GM11168 (cell line): ENCODE results near the gene SLC5A11.
"Not testable (repeated sequence)": the region's sequence is repeated elsewhere in the genome, so short reads cannot be mapped to it uniquely, and the experiment has no call there.

Experiments used
- in situ Hi-C: fragments of 300-500 bp; cut with MboI; formaldehyde crosslinking; loops from one replicate; pipeline ENCODE4 v1.12.0; 2022; ENCODE audit warnings: low sequenced_read_pairs; ENCODE audit not compliant: unreplicated experiment

The SLC5A11 gene

GRCh38 chr16:24833352-24833751 is 12.4 kb upstream of the SLC5A11 start:
- in situ Hi-C loops, result no loop called here

GRCh38 chr16:24834459-24835335 is 11.1 kb upstream of the SLC5A11 start:
- in situ Hi-C loops, result no loop called here

GRCh38 chr16:24836836-24837235 is 8.9 kb upstream of the SLC5A11 start:
- in situ Hi-C loops, result no loop called here

- in situ Hi-C loops, result no loop called here
These were observed 7.8 kb upstream of the SLC5A11 start for GRCh38 chr16:24837969-24838368.

DNA sequence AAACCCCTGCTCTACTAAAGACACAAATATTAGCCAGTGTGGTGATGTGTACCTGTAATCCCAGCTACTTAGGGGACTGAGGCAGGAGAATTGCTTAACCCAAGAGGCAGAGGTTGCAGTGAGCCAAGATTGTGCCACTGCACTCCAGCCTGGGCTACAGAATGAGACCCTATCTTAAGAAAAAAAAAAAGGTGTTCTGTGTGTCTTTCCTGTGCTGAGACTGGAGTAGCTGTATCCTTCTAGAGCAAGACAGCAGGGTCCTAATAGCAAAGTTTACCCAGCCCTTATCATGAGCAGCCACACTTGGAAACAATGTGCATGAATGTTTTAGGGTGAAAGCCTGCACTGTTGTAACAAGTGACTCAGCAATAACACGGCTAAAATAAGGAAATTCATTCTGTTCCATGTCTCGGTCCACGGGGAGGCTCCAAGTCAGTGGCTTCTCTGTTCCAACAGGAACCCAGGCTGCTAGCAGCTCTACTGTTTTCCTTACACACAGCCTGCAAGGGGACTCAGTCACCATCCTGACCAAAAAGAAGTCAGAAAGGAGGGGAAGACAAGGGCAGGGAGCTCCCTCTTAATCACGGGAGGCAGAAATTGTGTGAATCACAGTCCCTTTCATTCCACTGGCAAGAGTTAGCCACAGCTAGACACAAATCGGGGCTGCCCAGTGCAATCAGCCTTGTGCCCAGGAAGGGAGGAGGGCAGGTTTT is 7.1 kb upstream of the SLC5A11 start:
- in situ Hi-C loops, result no loop called here

DNA sequence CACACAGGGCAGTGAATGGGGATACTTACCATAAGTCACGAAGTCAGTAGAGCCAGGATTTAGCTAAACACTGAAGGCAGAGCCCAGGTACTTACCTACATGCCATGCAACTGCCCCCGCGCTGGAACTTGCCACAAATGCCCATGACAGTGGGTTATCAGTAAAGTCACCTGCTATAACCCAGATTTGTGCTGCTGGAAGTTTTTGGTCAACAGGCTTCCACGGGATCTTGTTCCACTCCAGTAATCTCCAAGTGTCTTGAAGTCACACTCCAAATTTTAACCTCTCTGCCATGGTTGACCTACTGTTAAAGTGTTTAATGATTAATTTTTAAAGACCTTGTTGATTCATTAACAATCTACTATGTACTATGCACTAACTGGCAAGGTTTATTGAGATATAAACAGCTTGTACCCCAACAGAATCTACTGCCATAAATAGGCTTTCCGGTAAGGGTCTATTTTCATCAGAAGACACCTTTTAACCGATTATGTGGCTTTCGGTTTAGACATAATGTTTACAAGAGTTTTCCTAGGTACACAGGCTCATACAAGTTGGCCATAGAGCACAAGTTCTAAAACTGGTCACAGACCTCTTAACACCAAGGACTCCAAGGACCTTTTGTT is 6.3 kb upstream of the SLC5A11 start:
- in situ Hi-C loops, result no loop called here

GRCh38 chr16:24841291-24841690 is 4.5 kb upstream of the SLC5A11 start:
- in situ Hi-C loops, result no loop called here

DNA sequence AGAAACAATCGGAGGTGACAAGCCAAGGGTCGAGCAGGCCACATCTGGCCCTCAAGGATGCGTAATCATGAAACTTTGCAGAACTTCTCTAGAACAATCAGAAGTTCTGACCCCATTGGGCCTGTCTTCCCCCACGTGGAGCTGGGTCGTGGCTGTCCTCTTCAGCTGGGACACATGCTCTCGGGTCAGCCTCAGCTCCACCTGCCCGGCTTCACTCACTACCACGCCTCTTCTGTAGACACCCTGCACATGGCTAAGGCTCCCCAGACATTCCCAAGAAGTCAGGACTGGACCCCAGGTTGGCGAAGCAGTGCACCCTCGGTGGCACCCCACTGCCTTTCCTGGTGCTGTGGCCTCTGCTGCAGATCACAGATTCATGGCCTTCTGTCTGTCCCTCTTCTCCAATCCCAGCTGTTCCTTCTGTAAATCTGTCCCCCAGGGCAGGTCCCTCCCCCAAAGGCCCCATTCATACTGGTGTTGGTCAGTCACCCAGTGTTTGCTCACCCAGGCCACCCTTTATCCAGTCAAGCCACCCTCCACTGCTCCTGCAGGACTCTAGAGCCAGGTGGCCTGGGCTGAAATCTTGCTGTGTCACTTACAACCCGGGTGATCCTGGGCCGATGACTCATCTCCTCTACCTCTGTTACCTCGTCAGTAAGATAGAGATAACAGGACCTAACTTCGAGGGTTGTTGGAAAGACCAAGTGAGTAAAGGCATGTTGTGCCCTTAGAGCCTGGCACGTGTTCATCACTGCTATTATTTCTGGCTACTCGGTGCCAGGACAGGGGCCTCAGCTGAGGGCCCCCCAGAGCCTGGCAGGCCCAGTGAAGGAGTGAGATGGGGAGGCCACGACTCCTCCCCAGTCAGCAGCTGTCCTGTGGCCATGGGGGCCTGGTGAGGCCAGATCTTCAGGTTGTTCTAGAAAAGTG is 1.4 kb upstream of the SLC5A11 start:
- in situ Hi-C loops, result no loop called here

DNA sequence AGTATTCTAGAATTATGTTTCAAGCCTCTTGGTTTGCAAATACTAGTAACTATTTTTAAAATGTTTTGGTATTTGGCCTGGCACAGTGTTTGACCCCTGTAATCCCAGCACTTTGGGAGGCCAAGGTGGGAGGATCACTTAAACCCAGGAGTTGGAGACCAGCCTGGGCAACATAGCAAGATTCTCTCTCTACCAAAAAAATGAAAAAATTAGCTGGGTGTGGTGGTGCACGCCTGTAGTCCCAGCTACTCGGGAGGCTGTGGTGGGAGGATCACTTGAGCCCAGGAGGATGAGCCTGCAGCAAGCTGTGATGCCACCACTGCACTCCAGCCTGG is 765 bp upstream of the SLC5A11 start:
- in situ Hi-C loops, result not testable (repeated sequence)

DNA sequence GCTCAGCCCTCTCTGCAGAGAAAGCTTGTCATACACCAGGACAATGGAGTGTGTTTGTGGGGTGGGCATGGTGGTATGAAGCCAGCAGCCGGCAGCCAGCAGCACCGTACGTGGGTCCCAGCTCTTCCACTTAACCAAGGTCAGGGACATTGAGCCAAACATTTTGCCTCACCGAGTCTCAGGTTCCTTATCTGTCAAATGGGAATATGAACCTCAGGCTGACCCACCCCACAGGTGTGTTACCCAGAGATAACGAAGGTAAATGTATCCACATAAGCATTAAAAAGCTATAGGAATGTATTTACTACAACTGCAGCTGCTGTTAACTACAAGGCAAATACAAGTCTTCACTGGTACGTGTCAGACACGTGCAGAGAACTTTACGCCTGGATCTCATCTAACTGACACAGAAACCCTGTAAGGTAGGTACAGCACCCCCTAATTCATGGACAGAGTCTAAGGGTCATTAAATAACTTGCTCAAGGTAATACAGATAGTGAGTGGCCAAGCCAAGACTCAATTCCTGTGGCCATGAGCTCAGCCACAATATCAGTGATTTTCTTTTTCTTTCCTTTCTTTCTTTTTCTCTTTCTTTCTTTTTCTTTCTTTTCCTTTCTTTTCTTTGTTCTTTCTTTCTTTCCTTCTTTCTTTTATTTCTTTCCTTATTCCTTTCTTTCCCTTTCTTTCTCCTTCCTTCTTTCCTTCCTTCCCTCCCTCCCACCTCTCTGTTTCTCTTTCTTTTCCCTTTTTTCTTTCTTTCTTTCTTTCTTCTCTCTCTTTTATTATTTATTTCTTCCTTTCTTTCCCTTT is 990 bp downstream of the SLC5A11 start:
- in situ Hi-C loops, result no loop called here

GRCh38 chr16:24847358-24847664 is 1.5 kb downstream of the SLC5A11 start:
- in situ Hi-C loops, result no loop called here

DNA sequence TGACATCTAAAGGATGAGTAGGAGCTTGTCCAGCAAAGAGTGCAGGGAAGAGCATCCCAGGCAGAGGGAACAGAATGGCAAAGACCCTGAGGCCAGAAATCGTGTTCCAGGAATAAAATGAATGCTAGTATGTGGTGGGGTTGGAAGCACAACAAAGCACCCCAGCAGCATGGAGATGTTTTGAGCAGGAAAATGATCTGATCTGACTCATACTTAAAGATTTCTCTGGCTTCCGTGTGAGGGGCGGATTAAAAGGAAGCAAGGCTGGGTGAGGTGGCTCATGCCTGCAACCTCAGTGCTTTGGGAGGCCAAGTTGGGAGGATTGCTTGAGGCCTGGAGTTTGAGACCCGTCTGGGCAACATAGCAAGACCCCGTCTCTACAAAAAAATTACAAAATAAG is 2.3 kb downstream of the SLC5A11 start:
- in situ Hi-C loops, result no loop called here

GRCh38 chr16:24849641-24850040 is 3.9 kb downstream of the SLC5A11 start:
- in situ Hi-C loops, result no loop called here

- in situ Hi-C loops, result no loop called here
These were observed 4.7 kb downstream of the SLC5A11 start for GRCh38 chr16:24850289-24850938.

DNA sequence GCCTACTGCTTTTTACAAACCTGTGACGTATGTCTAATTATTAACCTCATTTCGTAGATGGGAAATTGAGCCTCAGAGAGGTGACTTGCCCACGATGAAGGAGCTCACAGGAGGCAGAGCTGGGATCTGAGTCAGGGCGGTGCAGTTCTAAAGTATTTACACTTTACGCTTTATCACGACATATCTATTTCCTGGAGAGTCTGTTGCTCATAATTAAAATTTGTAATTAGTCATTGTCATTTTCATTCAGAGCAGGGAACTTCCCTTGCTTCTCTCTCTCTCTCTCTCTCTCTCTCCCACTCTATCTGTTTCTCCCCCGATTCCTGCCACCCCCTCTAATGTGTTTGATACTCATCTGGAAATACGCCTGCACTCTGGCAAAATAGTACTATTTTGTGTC is 5.9 kb downstream of the SLC5A11 start:
- in situ Hi-C loops, result no loop called here

GRCh38 chr16:24852281-24852721 is 6.5 kb downstream of the SLC5A11 start:
- in situ Hi-C loops, result no loop called here

- in situ Hi-C loops, result no loop called here
These were observed 7.5 kb downstream of the SLC5A11 start for GRCh38 chr16:24853169-24853824.

GRCh38 chr16:24853830-24854229 is 8.1 kb downstream of the SLC5A11 start:
- in situ Hi-C loops, result no loop called here
